H1 (cell line): ENCODE results near the gene UBE4A.

Experiments
- CEBPB ChIP-seq: IDR thresholded peaks from 2 replicates; pipeline ENCODE4 v1.6.1; 2012; ENCODE audit warnings: low read depth, low read length
- CHD2 ChIP-seq: IDR thresholded peaks from 2 replicates; pipeline ENCODE4 v1.6.1; 2012; ENCODE audit warnings: low read length, improper control_type of control experiment
- CHD7 ChIP-seq: fragments of 300-600 bp; sonication (generic); IDR thresholded peaks from 2 replicates; pipeline ENCODE4 v1.7.1; 2012; ENCODE audit warnings: low read length, moderate library complexity, mild to moderate bottlenecking, inconsistent platforms; ENCODE audit not compliant: insufficient replicate concordance
- CTCF ChIP-seq, 3 experiments: IDR thresholded peaks; 1 replicate in 2 of 3; 2 replicates in 1 of 3; pipeline versions ENCODE4 v1.5.1 to v1.6.1; 2011; ENCODE audit warnings: low read length in 3 of 3, mild to moderate bottlenecking in 3 of 3, inconsistent platforms in 2 of 3, low read depth in 1 of 3, moderate library complexity in 1 of 3; ENCODE audit not compliant: insufficient read depth in 1 of 3; ENCODE audit errors: control extremely low read depth in 1 of 3
- EZH2 ChIP-seq: fragments of 200-600 bp; sonication (generic); IDR thresholded peaks from 2 replicates; pipeline ENCODE4 v1.7.1; 2012; ENCODE audit warnings: low read depth, mild to moderate bottlenecking, moderate library complexity, low read length, inconsistent platforms; ENCODE audit not compliant: severe bottlenecking
- GTF2F1 ChIP-seq: IDR thresholded peaks from 2 replicates; pipeline ENCODE4 v1.6.1; 2012; ENCODE audit warnings: low read depth, low read length, improper control_type of control experiment, borderline replicate concordance
- KDM1A ChIP-seq: fragments of 200-600, 300-600 bp; sonication (generic); IDR thresholded peaks from 2 replicates; pipeline ENCODE4 v1.7.1; 2016; ENCODE audit warnings: mild to moderate bottlenecking, low read length, borderline replicate concordance
- POLR2A ChIP-seq, 2 experiments: IDR thresholded peaks; 1 replicate in 1 of 2; 2 replicates in 1 of 2; pipeline ENCODE4 v1.6.1; 2011; ENCODE audit warnings: low read depth in 2 of 2, low read length in 2 of 2, mild to moderate bottlenecking in 2 of 2; ENCODE audit errors: control extremely low read depth in 1 of 2
- SIN3A ChIP-seq, 2 experiments: IDR thresholded peaks in 1 of 2; conservative IDR thresholded peaks in 1 of 2; 2 replicates each; pipeline ENCODE4 v1.6.1; 2011 to 2012; ENCODE audit warnings: low read length in 2 of 2, improper control_type of control experiment in 1 of 2, low read depth in 1 of 2, mild to moderate bottlenecking in 1 of 2
- SRF ChIP-seq: IDR thresholded peaks from 2 replicates; pipeline ENCODE4 v1.6.1; 2011; ENCODE audit warnings: mild to moderate bottlenecking, low read depth, low read length, moderate library complexity
- TAF1 ChIP-seq: IDR thresholded peaks from 2 replicates; pipeline ENCODE4 v1.6.1; 2011; ENCODE audit warnings: mild to moderate bottlenecking, low read depth, low read length
- TAF7 ChIP-seq: optimal IDR thresholded peaks from 2 replicates; pipeline ENCODE3; 2011; ENCODE audit warnings: low read depth, mild to moderate bottlenecking, inconsistent platforms, low read length, moderate library complexity, borderline replicate concordance

GRCh38 chr11:118366287-118366686 lies 6.9 kb downstream of the UBE4A start:
- TF ChIP-seq GTF2F1 (no peak), TAF1 (no peak), CTCF (IDR thresholded peaks at IDR 0.05; ENCODE audit: control extremely low read depth in 1 of 3, insufficient read depth in 1 of 3, low read depth in 1 of 3, low read length in 3 of 3) (no peak), SIN3A (conservative IDR thresholded peaks at IDR 0.05 in 1 of 2, IDR thresholded peaks at IDR 0.05 in 1 of 2; ENCODE audit: low read depth in 1 of 2, low read length in 2 of 2) (no peak), CHD7 (no peak), CEBPB (no peak), POLR2A (IDR thresholded peaks at IDR 0.05; ENCODE audit: control extremely low read depth in 1 of 2, low read depth in 2 of 2, low read length in 2 of 2) (no peak), CHD2 (no peak), TAF7 (no peak), KDM1A (no peak), SRF (no peak), EZH2 (no peak)
